Calu3 (cell line): ENCODE data around the gene TBC1D19. TPM values are rescaled to one million over a fixed set of nuclear protein-coding genes. Genes with fewer than 3 reads are reported as not detected.

Experiments
- BruUV-seq: library from RNA; stranded (reverse); fragments of 400-500 nt; replicated peaks from 2 replicates; lab custom pipeline; 2021; lab: Mats Ljungman, UMichigan
- CTCF ChIA-PET: fragments of 300-600 bp; sonication (Branson Sonifier 250); formaldehyde crosslinking; loops from one replicate; lab custom pipeline; 2022; ENCODE audit warnings: antibody characterized with exemption; lab: Charles Lee
- DNase-seq: peaks from one replicate; pipeline ENCODE4 v3.0.0; 2022
- H3K27ac Mint-ChIP-seq: one replicate; pipeline ENCODE4 v1.8.0; 2022; ENCODE audit warnings: mixed read lengths; ENCODE audit not compliant: unreplicated experiment
- H3K27me3 Mint-ChIP-seq: one replicate; pipeline ENCODE4 v1.8.0; 2022; ENCODE audit warnings: mixed read lengths; ENCODE audit not compliant: unreplicated experiment
- H3K36me3 Mint-ChIP-seq: one replicate; pipeline ENCODE4 v1.8.0; 2022; ENCODE audit warnings: mild to moderate bottlenecking, moderate library complexity, mixed read lengths; ENCODE audit not compliant: insufficient read depth, unreplicated experiment
- H3K4me1 Mint-ChIP-seq: one replicate; pipeline ENCODE4 v1.8.0; 2022; ENCODE audit warnings: mild to moderate bottlenecking, low read depth, mixed read lengths; ENCODE audit not compliant: unreplicated experiment
- H3K4me3 Mint-ChIP-seq: one replicate; pipeline ENCODE4 v1.8.0; 2022; ENCODE audit warnings: mild to moderate bottlenecking, low read depth, moderate library complexity, mixed read lengths; ENCODE audit not compliant: unreplicated experiment
- H3K9me3 Mint-ChIP-seq: one replicate; pipeline ENCODE4 v1.8.0; 2022; ENCODE audit warnings: low read depth, mixed read lengths; ENCODE audit not compliant: unreplicated experiment
- CTCF ChIP-seq: fragments of 200-600 bp; IDR thresholded peaks from one replicate; pipeline ENCODE4 v1.8.0; 2022; ENCODE audit warnings: antibody characterized with exemption; ENCODE audit not compliant: unreplicated experiment
- intact Hi-C: fragments of 100-400 bp; cut with micrococcal nuclease; formaldehyde crosslinking; loops from one replicate; pipeline ENCODE4 v1.10.0; 2022; ENCODE audit not compliant: unreplicated experiment
- total RNA-seq: library from RNA; stranded (reverse); gene quantifications from 2 replicates; pipeline ENCODE4 v1.2.3, GENCODE V29; 2022

The TBC1D19 gene
- total RNA-seq, 1 experiment from 2014 or later: 5.5 TPM

GRCh38 chr4:26789208-26789607 is 205.3 kb downstream of the TBC1D19 start:
- Mint-ChIP-seq H3K9me3 (no peaks in the 10 kb centered on the region), H3K27me3 (no peaks in the 10 kb centered on the region), H3K4me1 (peaks cover 13% of the 10 kb centered on the region), H3K36me3 (peaks cover 6% of the 10 kb centered on the region), H3K4me3 (no peak overlapping the region), H3K27ac (no peak overlapping the region)
- intact Hi-C loops: no loop called here
- BruUV-seq: no TSS peak
- CTCF ChIA-PET: no interaction called here
- TF ChIP-seq CTCF: no peak
- no peak for DNase-seq

- BruUV-seq: no TSS peak
- Mint-ChIP-seq H3K27ac (no peak overlapping the region), H3K4me1 (peaks cover 13% of the 10 kb centered on the region), H3K27me3 (no peaks in the 10 kb centered on the region), H3K36me3 (peaks cover 6% of the 10 kb centered on the region), H3K4me3 (no peak overlapping the region), H3K9me3 (no peaks in the 10 kb centered on the region)
- no peak for DNase-seq
- CTCF ChIA-PET: no interaction called here
- intact Hi-C loops: no loop called here
- no peak for TF ChIP-seq CTCF
Observed at GRCh38 chr4:26791346-26791745, 207.5 kb downstream of the TBC1D19 start.

- H3K36me3 Mint-ChIP-seq: peaks cover 6% of the 10 kb centered on the region
- H3K27me3 Mint-ChIP-seq: no peaks in the 10 kb centered on the region
- BruUV-seq: no TSS peak
- H3K27ac Mint-ChIP-seq: no peak overlapping the region
- intact Hi-C loops: no loop called here
- no peaks in the 10 kb centered on the region for H3K9me3 Mint-ChIP-seq
- H3K4me1 Mint-ChIP-seq: peaks cover 8% of the 10 kb centered on the region
- CTCF ChIA-PET: no interaction called here
- no peak for TF ChIP-seq CTCF
- DNase-seq: no peak
- H3K4me3 Mint-ChIP-seq: no peak overlapping the region
Observed at GRCh38 chr4:26792639-26793038, 208.8 kb downstream of the TBC1D19 start.

GRCh38 chr4:26793735-26794134 is 209.9 kb downstream of the TBC1D19 start:
- no TSS peak for BruUV-seq
- TF ChIP-seq CTCF: no peak
- H3K9me3 Mint-ChIP-seq: no peaks in the 10 kb centered on the region
- no peak overlapping the region for H3K4me3 Mint-ChIP-seq
- H3K27me3 Mint-ChIP-seq: no peaks in the 10 kb centered on the region
- CTCF ChIA-PET: no interaction called here
- H3K27ac Mint-ChIP-seq: no peak overlapping the region
- intact Hi-C loops: no loop called here
- DNase-seq: no peak
- no peaks in the 10 kb centered on the region for H3K4me1 Mint-ChIP-seq
- no peaks in the 10 kb centered on the region for H3K36me3 Mint-ChIP-seq
